Muscle of back (tissue), 11 donors: ENCODE data around the gene TSEN54. TPM values are rescaled to one million over a fixed set of nuclear protein-coding genes. Genes with fewer than 3 reads are reported as not detected.
A peak's percentile ranks its signal among the peaks of the same experiment; 100 is the strongest.

ENCODE experiments used
- DNase-seq, 3 donors: peaks; one replicate each; pipeline versions ENCODE4 v3.0.0 to v3.0.0-alpha.2; 2013
- polyA plus RNA-seq, 10 donors: library from polyadenylated mRNA; unstranded; fragments of 120-200 nt; gene quantifications; one replicate each; pipeline ENCODE4 v1.2.1, GENCODE V29; 2013; ENCODE audit not compliant: insufficient read length in 10 of 10

TSEN54 gene
- polyA plus RNA-seq, 10 donors: 11.5 to 28.0 (median 20.8) TPM

DNA sequence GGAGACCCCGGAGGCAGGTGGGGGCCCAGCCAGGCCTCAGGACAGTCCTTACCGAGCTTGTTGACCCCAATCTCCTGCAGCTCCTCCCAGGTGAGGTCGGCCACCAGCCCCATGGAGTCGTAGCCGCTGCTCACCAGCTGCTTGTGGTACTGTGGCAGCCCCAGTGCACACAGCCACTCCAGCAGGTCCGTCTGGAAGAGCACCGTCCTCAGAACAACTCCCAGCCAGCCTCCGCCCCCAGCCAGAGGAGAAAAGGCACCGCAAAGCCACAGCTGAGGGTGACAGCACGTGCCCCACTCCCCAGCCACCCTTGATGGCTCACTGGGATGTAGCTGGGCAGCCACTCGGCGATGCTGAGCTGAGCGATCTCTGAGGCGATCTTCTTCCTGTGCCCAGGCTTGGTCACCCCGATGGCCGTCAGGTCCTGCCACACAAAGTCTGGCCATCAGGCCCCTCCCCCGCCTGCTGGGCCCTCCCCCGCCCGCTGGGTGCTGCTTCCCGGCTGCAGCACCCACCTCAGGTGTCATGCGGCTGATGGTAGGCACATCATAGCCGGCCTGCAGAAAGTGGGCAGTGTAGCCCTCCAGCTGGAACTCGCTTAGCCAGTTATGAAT, 12.9 kb upstream of the TSEN54 start:
- DNase-seq: no peak

DNA sequence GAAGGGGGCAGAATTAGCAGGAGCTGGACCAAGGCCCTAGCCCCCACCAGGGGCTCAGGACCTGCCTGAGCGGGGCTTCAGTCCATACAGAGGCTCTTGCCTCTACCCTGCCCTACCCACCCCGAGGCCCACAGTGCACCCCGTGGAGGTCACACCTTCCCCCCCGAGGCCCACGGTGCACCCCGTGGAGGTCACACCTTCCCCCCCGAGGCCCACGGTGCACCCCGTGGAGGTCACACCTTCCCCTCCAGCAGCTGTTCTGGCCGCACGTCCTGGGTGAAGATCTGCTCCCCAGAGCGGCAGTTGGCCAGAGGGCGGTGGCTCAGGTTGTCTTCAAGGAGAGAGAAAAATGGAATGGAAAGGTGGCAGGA, 12.4 kb upstream of the TSEN54 start:
- no peak for DNase-seq

DNA sequence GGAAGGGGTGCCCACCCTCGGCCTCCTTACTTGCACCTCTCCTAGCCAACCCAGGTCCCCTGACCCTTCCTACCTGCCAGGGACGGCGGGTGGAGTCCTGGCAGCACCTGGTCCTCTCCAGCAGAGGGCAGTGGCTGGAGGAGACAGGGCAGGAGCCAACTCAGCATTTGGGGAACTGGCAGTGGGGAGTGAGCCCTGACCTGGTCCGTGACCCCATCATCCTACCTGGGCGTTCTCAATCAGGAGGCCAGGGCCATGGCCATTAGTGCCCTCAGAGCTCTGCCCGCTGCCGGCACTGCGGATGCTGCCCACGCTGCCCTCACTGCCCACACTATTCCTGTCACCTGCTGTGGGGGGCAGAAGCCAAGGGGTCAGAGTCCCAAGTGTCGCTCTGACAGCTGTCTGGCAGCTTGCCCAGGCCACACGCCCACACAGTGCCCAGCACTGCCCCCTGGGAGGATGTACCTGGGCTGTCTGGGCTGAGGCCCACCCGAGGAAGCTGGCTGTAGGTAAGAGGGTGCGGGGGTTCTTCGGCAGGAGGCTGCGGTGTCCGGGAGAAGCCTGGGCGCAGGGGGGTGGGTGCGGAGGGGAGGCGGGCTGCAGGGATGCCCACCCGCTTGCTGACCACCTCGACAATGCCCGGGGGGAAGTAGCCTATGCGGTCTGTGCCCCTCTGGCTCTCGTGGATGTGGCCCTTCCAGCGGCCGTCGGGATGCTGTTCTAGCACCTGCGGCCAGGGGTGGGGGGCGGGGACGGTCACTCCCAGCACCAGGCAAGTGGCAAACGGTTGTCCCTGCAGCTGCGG, 11.8 kb upstream of the TSEN54 start:
- no peak for DNase-seq

DNA sequence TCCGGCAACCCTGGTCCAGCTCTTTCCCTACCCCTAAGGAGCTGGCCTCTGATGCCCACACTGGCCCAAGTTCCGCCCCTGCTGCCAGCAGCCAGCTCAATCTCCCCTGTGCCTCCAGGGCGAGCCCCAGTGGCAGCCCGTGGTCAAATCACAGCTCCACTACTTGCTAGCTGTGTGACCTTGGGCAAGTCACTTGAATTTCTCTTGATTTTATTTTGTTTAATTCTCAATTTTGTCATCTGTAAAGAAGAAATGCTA, 11.2 kb upstream of the TSEN54 start:
- no peak for DNase-seq

DNA sequence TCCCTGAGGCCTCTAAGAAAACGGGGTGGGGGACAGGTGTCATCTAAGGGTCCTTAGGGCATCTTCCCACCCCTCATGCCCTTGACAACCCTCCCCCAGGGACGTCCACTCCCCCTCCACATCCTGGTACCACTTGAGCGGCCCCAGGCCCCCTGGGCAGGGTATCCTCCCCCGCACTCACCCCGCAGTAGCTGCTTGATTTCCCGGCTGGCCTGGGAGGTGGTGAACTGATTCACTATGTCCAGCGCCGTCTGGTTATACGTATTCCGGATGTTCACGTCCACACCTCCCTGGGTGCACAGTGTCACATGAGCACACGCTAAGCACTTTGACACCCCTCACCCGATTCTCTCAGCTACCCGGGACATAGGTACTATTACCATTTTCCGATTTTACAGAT, 10.7 kb upstream of the TSEN54 start:
- no peak for DNase-seq

DNA sequence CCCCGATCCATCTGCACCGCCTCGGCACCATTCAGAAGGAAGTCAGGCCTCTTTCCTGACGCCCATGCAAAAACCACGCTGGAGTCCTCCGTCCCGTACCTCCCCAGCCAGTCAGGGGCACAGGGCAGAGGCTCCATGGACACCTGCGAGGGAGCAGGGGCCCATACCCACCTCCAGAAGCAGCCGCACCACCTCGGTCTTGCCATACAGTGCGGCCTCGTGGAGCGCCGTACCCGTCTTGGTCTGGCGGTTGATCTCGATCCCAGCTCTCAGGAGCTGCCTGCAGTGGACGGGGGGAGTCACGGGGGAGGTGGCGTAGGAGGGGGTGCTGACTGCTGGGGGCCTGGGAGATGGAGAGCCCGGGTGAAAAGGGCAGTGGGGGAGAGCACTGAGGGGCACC, 10.2 kb upstream of the TSEN54 start:
- no peak for DNase-seq

DNA sequence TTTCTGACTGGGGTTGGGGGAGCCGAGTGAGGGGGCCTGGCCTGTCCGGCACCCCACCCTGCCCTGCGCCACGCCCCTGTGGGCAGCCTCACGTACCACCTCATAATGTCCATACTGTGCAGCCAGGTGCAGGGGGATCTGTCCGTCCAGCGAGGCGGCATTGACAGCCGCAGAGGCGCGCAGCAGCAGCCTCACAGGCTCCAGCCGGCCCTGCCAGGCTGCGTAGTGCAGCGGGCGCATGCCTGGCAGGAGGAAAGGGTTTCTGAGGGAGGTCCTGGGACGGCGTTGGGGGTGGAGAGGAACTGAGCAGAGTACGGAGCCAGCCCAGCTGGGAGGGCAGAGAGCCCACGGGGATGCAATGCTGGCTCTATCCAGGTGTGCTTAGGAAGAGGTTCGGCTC, 9.4 kb upstream of the TSEN54 start:
- DNase-seq: no peak

DNA sequence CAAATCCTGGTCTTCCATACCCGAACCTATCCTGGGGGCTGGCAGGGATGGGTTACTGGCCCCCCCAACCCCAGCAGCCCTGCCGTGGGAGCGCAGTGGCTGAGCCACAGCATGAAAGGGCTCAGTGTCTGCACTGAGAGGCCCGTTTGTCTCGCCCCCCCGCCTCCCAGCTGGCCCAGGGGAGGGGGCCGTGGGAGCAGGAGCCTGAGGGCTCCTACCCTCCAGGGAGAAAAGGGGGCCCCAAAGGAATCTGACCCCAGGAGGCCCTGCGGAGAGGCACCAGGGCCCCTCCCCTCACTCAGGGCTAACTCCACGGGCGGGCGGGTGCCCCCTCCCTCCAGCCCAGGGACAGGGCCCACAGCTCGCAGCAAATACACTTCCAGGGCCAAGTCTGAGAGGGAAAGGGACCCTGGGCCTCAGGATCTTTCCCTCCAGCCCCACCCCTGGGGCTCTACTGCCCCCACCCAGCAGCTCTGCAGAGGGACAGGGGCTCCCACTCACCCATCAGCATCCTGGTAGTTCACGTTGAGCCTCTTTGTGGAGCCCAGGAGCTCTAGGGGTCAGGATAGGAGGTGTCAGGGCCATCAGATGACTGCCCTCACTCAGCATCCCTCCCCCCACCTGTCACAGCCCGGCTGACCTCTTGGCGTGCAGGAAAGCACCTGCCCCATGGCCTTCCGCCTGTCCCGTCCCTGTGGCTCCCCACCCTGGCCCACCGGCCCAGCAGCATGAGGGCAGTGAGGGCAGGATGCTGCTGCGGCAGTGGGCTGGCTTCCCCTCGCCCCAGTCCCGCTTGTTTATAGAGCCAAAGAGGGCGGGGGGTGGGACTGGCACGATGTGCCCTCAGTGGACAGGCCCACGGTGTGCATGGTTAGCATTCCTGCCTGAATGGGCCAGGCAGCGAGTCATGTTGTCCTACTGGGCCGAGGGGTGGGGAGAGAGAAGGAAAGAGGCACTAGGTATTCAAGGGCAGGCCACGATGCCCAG, 8.3 kb upstream of the TSEN54 start:
- no peak for DNase-seq

DNA sequence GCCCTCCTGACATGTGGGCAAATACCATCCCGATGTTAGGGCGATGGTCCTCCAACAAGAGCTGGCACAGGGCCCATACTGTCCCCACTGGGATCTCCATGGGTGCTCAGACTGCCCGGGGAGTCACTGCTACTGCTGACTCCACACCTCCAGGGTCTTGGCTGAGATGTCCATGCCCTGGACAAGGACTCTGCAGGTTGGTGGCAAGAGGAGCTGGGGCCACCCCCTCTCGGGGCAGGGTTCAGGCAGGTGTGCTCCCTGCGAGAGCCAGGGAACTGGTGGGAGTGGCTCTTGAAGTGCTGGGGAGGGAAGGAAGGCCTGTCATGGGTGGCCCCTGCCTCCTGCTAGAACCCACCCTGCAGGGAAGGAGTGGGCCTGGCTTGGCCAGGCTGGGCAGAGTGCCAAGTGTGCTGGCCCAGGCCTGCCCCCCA, 7.4 kb upstream of the TSEN54 start:
- no peak for DNase-seq

DNA sequence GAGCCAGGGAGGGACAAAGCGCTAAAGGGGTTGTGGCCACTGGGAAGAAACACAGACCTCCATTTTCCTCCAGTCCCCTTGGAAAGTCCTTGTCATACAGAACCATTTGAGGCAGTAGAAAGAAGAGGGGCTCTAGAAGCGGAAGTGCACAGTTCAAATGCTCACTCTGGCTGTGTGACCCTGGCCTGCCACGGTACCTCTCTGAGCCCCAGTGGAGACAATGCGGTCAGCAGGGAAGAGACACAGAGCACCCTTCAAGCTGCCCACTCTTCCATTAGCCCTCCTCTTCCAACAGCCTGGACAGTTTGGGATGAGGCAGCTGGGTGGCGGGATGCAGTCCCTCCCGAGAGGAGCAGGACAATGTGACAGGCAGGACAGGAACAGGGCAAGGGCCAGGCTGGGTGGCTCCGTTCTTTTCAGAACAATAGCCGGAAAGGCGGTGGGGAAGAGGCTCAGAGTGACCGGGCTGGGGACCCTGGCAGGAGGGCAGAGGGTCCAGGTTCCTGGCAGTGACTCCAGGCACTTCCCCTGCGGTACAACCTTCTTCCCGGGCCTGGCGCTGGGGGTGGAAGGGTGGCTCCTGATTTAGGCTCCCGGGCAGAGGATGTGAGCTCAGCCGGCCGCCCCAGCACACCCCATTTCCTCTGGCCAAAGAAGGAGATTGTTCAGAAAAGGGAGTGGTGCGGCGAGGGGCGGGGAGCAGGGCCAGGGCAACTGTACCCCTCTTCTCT, 6.6 kb upstream of the TSEN54 start:
- no peak for DNase-seq

DNA sequence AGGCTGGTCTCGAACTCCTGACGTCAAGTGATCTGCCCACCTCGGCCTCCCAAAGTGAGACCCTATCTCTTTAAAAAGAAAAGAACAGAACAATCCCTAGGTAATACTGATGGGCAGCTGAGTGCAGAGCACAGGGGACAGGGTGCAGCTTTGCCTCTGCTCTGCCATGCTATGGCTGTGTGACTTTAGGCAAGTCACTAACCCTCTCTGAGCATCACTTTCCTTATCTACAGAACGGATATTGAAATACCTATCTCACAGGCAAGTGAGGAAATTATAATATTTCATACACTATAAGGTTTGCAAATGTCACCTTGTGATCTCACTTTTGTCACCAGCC, 5.1 kb upstream of the TSEN54 start:
- no peak for DNase-seq

DNA sequence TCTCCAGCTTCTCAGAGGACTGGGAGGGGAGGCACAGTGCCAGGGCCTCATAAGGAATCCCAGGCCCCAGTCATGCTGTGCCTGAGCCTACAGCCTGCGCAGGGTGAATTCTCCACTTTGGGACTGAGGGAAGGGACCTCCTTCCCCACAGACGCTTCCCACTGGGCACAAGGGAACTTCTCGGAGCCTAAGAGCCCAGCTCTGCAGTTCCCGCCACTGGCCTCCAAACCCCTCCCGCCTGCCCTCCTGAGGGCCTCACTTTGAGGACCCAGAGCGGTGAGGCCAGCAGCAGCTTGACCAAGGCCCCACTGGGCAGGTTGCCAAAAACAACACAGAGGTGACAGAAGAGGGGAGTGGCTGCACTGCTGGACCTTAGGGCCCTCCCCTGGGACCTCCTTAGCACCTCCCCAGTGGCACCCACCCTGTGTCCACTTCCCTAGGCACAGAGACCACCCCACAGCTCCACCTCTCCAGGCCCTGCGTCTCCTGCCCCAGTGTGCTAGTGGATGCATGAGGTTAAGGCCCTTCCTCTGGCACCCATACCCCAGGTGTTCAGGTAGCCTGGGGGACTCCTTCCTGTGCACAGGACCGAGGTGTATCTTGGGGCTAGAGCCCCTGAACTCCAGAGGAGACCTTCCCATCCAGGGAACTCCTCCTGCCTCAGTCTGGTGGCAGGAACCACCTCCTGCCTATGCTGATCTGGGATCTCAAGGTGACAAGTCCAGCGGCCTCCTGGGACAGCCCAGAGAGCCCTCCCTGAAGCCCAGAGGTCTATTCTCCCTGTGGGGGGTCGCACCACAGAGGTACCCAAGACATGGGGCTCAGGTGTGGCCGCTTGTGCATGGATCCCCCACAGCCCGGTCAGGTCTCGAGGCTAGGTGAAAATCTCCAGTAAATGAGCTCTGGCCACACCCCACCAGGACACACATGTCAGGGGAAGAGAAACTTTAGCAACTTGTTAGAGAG, 4.4 kb upstream of the TSEN54 start:
- no peak for DNase-seq

DNA sequence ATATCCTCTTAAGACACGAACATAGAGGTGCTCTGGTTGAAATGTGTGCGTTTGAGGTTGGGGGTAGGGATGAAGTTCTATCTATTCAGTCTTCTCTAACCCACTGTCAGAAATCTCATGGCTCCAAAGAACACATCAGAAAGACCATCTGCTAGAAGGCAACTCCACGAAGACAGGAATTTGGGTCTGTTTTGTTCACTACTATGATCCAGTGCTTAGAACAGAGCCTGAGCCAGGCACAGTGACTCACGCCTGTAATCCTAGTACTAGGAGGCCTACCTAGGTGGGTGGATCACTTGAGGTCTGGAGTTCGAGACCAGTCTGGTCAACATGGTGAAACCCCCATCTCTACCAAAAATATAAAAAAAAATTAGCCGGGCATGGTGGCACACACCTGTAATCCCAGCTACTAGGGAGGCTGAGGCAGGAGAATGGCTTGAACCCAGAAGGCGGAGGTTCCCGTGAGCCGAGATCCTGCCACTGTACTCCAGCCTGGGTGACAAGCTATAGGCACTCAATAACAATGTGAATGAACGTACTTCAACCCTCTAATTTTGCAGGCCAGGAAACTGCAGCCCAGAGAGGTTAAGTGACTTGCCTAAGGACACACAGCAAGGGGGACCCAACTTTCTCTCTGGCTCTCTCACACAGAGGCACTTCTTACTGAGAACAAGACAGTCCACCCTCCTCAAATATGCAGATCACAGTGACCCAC, 3.2 kb upstream of the TSEN54 start:
- no peak for DNase-seq

DNA sequence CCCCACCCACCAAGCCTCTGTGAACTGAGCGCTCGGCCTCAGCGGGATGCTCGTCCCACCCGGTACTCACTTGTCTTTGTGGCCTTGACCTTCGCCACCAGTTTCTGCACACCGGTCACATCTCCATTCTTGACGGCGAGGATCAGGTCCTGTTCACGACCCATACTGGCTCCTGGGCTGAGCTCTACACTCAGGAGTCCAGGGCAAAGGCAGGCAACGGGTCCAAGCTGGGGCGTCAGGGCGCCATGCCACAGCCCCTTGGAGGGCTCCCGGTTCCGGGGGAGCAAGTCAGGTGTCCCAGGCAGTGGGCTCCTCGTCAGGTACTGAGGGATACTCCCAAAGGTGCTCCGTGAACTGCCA, 2.7 kb upstream of the TSEN54 start:
- DNase-seq: no peak

DNA sequence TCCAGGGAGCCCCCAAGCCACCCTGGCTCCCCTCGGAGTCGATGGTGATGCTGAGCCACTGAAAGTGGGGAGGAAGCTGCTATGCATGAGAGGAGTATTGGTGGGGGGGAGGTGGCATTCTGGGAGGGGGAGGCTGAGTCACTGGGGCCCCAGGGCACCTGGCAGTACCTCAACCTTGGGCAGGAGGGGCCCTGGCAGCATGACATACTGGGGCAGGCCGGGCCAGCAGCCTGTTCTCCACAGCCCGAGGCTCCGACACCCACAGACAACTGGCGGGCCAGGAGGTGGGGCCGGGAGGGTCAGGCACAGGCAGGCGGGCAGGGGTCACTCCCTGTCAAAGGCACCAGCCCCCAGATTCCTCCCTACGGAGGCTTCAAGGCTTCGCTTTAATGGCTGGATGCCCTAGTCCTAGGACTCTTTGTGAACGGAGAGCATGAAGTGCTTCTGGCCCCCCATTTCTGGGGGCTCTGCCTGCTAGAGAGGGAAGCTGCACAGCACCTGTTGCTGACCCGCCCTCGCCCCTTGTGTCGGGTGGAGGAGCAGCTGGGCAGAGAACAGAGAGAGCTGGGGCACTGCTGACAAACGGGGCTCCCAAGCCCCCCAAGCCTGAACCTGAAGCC, 1.9 kb upstream of the TSEN54 start:
- DNase-seq: no peak

DNA sequence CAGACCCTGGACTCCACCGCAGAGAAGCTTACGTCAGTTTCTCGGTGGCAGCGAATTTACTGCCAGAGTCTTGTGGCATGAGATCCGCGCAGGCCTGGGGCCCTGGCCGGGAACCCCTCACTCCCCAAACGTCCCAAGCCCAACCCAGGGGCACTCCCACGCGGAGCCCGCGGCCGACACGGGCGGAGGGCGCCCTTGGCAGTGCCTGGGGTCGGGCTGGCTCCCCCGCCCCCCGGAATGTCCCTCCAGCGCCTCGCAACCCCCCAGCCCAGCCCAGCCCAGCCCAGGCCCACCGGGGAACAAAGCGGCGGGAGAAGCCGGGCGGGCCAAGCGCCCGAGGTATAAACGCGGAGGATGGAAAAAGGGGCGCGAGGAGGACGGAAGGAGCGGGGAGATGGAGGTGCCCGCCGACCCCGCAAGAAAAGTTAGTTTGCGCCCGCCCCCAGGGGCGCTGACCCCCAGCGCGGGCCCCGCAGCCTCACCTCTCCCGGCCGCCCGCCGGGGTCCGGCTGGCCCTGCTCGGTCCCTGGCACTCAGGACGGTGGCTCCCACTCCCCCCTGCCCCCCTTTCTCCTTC, 1.3 kb upstream of the TSEN54 start:
- peak in 2 of 3 donors; percentile 27 to 63 for DNase-seq

DNA sequence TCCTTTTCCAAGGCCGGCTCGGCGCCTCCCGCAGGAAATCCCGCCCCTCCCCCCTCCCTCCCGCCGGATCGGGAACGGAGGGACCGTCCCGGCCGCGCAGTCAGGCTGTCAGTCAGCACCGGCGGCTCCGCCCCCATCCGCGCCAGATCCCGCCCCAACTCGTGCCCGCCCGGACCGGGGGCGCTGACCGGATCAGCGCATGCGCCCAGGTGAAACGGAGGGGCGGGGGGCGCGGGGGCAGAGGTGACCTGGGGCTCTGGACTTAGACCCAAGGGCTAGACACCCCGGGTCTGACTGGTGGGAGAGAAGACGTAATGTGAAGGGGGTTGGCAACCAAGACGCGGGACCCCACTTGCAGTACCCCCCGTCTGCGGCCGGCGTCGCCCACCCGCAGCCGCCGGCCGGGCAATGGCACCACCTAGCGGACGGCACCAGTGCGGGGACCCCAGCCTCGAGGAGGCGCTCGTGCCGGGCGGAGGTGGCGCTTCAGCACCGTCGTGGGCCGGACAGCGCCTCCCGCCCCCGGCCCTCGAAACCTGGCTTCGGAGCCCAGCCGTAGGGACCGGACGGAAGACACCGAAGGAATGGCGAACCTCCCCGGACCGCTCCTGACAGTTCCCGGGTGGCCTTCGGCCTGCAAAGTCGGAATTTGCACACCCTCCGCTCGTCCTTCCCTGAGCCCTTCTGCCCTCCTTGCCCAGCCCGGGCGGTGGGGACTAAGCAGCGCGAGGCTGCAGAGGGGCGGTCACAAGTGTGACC, 653 bp upstream of the TSEN54 start, which contains the start of gene CASKIN2:
CASKIN2 (minus strand) TSS at position 42 of the 759 bp plus-strand sequence. CDS start 1,733 bp downstream, outside the sequence.
- DNase-seq: peak; percentile 92 to 97 (median 95)

DNA sequence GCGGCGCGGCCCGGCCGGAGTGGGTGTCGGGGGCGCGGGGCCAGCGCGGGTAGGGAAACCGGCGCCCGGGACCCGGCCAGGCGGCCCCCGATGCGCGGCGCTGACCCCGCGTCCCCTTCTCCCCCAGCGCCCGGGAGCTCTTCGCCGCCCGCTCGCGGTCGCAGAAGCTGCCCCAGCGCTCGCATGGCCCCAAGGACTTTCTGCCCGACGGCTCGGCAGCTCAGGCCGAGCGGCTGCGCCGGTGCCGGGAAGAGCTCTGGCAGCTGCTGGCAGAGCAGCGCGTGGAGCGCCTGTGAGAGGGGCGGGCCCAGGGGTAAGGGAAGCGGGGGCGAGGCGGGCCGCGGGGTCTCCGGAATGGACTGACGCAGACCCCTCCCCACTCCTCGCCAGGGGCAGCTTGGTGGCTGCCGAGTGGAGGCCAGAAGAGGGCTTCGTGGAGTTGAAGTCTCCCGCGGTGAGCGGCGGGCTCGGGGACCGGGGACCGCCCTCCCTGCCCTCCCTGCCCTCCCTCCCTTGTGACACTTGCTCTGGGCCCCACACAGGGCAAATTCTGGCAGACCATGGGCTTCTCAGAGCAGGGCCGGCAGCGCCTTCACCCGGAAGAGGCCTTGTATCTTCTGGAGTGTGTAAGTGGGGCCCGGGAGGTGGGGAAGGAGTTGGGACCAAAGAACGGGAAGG, 430 bp downstream of the TSEN54 start:
- DNase-seq: peak in 2 of 3 donors; percentile 35 to 67
